Mammary epithelial cell (primary cell): ENCODE results near the gene WDR75.

ENCODE experiments used
- CTCF ChIP-seq, 2 donors: IDR thresholded peaks in 1 of 2; conservative IDR thresholded peaks in 1 of 2; 2 replicates each; pipeline ENCODE4 v1.5.1; 2011 to 2012; ENCODE audit warnings: inconsistent platforms in 2 of 2, low read length in 2 of 2, mild to moderate bottlenecking in 2 of 2, control low read depth in 1 of 2, low read depth in 1 of 2; ENCODE audit not compliant: insufficient read depth in 1 of 2; ENCODE audit errors: extremely low read depth in 1 of 2
- EZH2 ChIP-seq: IDR thresholded peaks from 2 replicates; pipeline ENCODE4 v1.6.1; 2012; ENCODE audit warnings: low read length, inconsistent platforms, borderline replicate concordance

- TF ChIP-seq CTCF (conservative IDR thresholded peaks at IDR 0.05 in 1 of 2, IDR thresholded peaks at IDR 0.05 in 1 of 2; ENCODE audit: extremely low read depth in 1 of 2, insufficient read depth in 1 of 2, low read depth in 1 of 2, low read length in 2 of 2) (peak; percentile 63 to 74), EZH2 (no peak)
These were observed 28.8 kb upstream of the WDR75 start for GRCh38 chr2:189412330-189412953.
